Activated CD8-positive, alpha-beta memory T cell treated with anti-CD3 and anti-CD28 coated beads, Interleukin-2, amount 50 U/mL, for 48 hours (primary cell): ENCODE data around the gene COMT.

Experiments used
- DNase-seq: peaks from one replicate; pipeline ENCODE4 v3.0.0-alpha.2; 2020

COMT gene

DNA sequence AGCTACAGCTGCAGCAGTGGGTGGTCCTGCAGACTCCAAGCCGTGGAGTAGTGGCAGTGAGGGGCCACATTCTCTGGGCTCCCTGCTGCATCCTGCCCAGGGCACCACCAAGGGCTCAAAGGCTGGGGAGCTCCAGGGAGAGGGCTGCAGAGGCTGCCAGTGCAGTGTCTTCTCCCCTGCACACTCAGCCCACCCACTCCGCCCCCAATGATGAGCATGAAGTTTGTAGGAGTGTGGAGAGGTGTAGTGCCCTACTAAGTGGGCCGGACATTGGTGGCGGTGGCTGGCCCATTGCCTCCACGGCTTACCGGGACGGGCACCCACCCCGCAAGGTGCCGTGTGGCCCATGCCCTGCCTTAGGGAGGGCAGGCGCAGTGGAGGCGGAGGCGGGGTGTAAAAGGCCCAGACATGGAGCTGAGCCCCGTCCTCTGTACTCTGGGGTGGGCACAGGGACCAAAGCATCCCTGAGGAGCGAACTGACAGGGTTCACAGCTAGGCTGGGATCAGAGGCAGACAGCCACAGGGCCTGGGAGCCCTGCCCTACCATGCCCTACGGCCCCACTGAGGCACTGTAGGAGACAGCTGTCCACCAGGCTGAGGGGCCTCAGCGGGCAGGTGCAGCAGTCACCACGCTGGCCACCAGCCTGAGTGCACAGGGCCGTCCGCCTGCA is 56.1 kb downstream of the COMT start:
- DNase-seq = no peak

DNA sequence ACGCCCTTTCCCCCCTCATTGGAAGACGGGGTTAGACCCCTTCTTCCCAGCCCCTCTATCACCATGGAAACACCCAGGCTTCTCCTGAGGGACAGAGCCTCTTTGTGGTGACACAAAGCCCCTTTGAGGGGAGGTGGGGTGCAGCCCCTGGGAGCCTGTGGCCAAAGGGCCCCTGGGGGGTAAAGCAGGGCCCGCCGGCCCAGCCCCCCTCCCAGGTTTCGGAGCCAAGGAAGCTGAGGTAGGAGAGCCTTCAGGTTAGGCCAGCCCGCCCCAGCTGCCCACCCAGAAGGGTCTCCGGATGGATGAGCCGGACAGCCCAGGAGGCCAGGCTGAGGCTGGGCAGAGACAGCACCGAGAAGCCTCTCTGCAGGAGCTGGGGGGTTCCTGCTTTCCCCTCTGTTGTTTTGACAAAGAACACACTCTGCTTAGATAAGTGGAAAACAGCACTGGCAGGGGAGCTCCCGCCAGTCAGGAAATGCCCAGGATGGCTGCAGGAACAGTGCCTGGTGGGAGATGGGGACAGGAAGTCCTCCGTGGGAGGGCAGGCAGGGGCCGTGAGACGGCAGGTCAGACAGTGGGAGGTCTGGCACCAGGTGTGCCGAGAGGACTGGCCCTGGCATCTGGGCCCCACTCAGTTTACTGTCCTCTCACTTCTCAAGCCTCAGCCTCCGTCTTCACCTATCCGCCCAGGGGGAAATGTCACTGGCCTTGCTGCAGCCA is 56.8 kb downstream of the COMT start:
- DNase-seq = no peak

DNA sequence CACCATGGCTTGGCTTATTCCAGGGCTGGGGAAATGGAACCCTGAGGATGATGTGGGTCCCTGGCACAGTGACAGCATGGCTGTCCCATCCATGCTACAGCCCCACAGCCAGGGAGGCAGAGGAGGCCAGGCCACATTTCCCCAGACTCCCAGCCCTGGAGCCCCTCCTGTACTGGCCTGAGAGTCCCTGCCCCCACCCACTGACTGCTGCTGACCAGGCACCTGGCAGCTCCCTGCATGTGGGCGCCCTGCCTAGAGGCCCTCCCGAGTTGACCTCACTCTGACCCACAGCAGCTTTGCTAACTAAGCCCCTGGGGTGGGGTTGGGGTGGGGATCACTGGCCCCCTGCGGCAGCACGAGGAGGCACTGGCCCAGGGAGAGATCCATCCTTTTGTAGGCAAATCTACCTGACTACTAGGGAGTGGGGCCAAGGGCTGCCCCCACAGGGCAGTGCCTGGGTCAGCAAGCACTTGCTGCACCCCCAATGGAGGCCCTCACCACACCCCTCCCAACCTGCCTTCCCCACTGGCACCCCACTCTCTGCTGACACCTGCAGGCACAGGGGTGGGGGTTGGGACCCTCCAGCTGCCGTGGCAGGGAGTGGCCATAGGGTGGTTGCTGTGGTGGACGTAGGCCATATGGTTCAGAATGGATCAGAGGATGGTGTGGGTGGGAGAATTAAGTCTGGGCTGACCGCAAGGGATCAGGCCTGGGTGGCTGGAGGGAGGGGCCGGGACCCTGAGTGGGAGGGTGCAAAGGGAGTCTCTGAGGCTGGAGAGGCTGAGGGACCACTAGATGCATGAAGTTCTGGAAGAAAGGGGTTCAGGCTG is 57.6 kb downstream of the COMT start:
- no peak for DNase-seq

DNA sequence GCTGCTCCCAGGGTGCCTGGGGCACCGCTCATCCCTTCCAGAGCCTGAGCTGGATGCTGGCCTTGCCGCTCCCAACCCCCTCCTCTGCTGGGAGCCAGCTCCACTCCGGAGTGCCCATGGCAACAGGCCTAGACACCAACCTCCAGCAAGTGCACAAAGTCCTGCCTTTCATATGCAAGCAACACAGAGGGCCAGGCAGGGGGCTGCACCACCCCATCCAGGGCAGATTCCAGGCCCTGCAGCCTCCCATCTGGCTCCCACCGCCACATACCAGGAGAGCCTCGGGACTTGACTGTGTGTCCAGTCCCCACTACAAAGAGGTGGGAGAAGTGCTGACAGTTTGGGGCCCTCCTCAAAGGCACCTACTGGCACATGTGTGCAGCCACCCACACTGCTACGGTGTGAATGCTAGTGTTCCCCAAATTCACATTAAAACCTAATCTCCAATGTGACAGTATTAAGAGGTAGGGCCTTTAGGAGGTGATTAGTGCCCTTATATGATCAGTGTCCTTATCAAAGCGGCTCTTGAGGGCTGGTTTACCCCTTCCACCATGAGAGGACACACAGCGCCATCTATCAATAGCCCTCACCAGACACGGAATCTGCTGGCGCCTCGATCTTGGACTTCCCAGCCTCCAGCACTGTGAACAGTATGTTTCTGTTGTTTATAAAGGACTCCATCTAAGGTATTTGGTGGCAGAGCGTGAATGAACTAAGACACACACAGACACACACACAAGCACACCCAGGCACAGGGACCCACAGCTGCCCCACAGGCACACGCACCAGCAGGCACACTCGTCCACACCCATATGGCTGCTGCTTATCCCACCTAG is 58.9 kb downstream of the COMT start:
- DNase-seq = no peak

DNA sequence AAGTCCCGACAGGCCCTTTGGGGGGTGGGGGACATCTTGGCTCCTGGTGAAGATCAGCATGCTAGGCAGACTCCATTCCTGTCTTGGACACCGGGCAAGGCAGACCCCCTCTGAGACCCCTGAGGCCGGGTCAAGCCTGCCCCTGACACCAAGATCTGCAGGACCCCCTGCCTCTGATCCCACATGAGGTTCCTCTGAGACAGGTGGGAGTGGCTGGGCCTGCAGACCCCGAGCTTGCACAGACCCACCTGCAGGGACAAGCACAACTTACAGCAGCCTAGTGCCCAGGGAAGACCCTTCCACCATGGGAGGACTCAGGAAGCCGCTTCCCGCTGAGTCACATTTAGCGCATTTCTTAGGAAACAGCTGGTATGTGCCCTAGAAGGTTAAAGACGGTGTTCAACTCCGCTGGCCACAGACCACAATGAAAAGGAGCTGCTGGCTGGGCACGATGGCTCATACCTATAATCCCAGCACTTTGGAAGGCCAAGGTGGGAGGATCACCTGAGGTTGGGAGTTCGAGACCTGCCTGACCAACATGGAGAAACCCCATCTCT is 59.6 kb downstream of the COMT start:
- no peak for DNase-seq

DNA sequence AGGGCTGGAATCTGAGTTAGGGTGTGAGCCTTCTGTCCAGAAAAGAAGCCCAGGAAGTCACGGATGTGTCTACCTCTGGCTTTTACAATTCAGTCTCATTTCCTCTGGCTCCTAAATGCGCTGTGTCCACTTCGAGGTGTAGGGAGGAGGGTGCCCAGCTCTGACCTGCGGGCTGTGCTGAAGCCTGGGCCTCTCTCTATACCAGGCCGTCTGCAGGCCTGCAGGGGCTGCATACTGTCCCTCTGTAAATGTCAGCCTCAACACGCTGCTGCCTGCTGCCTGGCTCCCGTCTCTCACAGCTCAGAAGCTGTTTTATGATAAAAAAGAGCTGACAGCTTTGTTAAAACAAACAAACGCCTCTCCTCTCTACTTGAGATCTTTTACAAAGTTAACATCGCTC is 60.6 kb downstream of the COMT start:
- no peak for DNase-seq

DNA sequence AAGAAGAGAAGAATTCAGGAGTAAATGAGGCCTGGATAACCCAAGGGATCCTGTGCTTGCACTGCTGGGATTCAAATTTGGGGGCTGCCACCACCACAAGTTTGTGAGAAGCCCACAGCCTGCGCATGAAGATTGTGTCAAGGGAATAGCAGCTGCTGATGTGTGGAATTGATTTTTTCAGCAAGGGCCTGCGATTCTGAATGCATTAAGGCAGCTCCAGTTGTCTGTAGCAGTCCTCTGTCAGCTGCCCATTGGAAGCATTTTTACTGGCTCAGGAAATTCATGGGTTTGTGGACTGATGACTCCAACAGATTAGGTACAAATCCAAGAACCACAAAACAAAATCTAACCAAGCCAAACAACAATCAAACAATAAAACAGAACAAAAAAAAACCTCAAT is 61.1 kb downstream of the COMT start:
- no peak for DNase-seq

DNA sequence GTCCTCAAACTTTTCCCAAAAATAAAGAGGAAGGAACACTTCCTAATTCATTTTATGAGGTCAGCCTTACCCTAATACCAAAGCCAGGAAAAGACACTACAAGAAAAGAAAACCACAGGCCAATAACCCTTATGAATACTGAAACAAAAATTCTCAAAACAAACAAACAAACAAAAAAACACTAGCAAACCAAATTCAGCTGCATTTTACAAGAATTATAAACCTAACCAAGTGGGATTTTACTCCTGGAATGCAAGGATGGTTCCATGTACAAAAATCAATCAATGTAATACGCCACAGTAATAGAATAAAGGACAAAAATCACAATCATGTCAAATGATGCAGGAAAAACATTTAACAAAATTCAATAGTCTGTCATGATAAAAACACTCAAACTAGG is 61.7 kb downstream of the COMT start:
- no peak for DNase-seq

DNA sequence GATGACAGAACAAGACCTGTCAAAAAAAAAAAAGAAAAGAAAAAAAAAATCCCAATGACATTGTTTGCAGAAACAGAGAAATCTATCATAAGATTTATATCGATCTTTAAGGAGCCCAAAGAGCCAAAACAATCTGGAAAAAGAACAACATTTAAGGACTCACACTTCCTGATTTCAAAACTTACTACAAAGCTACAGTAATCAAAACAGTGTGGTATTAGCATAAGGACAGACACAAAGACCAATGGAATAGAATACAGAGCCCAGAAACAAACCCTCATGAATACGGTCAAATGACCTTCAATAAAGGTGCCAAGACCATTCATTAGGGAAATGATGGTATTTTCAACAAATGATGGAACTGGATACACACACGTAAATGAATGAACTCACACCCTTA is 62.9 kb downstream of the COMT start:
- no peak for DNase-seq

DNA sequence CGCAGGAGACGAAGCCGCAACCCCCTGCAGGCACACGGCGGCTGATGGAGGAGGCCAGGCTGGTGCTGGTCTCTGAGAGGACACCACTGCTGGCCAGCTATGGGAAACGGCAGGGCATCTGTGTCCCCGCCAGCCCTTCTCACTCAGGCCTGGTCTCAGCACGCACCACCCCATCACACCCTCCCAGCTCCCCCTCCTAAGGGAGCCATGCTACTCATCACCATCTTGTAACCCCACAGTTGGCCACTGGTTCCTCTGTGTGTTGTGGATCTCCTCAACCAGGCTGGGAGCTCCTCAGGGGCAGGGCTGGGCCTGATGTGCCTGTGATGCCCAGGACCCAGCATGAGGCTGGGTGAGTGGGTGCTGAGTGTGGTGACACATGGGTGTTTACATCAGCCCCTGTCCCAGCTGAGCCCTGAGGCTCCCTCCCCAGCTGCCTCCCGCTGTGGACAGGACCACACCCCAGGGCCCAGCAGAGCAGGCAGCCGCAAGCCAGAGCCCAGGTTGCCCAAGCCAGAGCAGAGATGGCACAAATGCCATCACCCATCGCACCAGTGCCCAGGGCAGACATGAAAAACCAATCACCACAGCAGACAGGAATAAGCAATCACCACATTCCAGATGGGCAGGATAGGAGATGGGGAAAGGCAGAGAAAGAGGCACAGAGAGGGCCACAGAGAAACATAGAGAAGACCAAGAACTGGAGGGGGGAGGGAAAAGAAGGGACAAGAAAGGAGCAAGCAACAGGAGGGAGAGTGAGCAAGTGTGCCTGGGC is 66.8 kb downstream of the COMT start:
- DNase-seq = no peak

DNA sequence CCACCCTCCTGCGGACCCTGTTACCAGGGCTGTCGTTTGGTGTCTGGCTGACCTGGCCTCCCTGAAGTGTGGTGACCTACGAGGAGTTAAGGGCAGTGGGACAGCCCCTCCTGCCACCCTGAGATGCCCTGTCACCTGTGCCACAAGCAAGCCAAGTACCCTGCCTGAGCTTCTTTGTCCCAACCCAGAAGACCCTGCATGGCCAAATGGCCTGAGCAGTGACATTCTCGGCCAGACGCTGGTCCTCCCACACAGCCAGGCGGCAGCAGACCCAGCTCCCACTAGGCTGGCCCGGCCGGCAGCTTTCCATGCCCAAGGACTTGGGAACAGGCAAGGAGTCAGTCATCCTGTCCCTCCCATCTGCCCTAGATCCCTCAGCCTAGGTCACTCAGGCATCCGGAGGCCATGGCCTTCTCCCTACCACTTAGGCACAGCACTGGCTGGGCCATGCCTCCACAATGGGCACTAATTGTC is 67.5 kb downstream of the COMT start:
- DNase-seq = no peak

DNA sequence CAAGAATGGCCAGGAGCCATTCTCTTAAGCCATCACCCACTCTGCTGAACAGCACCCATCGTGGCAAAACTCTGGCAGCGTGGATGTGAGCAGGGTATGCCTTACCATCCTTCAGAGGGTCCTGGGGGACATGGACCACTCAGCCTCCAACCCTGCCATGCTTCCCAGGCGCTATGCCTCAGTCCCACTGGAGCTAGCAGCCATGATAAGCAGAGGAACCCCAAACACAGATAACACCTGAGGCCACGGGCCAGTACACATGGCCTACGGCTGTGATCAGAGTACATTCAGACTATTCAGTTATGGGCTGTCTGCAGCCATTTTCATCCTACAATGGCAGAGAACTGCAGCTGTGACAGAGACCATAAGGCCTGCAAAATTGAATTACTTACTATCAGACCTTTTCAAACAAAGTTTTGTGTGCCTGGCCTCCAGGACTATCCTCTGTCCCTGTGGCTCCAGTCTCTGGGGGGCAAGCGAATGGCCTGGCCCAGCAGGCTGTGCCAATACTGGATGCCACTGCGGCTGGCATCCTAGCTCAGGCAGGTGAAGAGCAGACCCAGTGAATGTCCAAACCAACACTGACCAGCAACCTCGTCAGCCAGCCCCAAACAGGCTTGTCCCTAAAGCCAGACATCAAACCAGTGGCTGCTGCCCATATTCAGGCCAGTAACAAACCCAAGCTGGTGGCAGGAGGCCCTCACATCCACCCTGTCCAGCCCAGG is 68.2 kb downstream of the COMT start:
- no peak for DNase-seq

DNA sequence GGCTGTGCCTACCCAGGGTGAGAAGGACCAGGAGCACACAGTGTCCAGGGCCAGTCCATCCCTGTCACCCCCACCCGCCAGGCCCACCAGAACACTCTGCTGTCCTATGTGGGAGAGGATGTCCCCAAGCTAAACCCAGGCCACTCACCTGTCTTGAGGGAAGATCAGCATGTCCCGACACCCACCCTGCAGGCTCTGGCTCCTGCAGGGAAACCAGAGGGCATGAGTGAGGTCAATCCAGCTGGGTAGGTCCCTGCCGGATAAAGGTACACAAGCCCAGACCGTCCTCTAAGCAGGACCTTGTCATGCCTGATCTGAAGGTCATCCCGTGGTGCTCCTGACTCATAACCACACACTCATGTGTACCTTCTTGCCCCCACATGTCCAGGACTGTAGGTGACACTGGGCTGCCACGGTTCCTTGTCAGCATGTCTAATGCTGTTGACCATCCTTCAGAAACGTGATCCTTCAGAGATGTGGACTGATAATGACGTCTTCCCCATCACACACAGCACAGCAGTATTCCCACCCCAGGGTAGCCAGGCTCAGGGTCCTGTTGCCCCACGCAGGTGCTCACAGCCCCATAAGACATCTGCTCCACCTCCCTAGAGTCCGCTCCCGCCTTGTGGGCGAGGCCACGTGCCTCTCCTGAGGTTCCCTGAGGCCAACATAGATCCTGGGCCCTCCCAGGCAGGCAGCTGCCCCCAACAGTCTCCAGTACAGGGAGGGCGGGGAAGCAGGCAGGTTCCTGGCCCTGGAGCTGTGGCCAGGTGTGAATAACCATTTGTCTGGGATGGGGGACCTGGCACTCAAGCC is 68.9 kb downstream of the COMT start:
- no peak for DNase-seq

DNA sequence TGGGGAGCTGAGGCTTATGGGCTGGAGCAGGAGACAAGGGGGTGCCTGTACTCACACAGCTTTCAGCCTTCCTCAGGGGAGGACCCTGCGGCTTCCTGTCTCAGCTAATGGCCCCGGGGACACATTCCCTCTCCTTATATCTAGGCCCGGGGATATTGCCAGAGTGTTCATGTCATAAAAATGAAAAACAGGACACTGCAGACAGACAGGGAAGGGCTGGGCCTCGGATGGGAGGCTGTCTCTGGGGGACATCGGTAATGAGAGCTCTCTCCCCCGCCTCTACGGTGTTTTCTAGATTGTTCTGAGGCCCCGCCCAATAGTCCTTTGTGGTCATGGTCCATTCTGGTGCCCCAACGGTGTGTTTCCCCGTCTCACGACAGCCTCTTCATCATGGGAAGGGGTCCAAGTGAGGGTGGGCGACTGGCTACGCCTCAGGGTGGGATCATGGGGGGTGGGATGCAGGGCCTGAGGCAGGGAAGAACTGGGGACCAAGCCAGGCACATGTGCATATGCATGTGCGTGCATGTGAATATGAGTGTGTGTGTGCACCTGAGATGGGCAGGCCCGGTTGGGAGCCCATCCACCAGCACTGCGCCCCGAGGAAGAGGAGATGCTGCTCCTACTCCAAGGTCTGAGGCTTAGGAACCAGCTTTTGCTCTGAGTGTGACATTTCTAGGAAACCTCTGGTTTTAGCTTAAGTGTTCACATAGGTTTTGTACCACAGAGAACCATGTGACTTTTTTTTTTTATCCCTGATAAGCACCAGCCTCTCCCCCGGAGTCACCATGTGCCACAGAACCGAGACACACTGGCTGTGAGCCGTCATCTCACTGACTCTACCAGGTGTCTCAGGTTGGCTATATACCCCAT is 69.8 kb downstream of the COMT start:
- DNase-seq = no peak

DNA sequence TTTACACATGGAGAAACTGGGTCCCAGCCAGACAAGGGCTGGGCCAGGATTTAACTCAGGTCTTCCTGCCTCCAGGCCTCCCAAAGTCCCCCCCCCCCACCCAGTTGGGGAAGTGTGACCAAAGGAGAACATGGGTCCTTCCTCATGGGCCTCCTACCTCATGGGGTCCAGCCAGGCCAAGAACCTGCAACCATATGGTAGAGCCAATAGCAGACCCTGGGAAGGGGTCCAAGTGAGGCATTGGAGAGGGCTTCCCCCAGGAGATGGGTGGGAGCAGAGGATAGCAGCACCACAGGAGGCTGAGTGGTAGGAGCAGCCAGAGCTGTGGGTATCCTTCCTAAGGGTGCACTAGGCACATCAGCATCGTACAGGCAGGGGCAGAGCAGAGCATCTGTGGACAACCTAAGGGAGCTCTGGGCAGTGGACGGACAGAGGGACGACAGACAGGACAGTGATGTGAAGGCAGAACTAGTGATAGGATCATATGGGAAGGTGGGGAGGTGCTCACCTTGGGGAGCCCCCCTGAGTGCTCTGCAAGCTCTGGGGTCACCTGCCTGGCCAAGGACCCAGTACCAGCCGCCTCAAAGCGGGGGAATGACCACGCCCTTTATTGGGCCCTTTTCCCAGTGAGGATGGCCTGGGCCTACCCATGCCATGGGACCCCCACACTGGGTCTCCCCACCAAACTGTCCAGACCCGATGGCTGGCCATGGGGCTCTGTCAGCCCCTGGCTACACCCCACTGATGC is 70.6 kb downstream of the COMT start:
- no peak for DNase-seq

DNA sequence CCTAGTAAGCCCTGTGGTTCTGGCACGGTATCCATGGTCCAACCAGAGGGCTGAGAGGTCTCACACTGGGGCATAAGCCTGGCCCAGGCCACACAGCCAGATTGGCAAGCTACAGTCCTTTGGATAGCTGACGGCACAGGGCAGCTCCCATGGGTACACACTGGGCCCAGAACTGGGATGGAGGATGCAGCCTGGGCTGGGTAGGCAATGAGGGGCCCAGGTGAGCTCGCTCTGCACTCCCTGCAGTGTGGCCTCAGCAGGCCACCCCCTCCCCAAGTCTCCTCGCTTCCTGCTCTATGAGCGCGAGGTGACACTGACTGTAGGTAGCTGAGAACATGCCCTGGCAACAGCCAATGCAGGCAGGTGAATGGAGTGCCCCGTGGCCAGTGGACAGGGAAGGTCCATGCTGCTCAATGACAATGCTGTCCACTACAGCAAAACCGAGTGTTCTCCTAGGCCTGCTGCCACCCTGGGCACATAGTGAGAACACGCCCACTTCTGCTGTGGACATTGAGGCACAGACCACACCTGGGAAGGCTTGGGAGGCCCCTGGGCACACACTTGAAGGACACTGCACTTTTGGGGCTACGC is 71.3 kb downstream of the COMT start:
- no peak for DNase-seq

DNA sequence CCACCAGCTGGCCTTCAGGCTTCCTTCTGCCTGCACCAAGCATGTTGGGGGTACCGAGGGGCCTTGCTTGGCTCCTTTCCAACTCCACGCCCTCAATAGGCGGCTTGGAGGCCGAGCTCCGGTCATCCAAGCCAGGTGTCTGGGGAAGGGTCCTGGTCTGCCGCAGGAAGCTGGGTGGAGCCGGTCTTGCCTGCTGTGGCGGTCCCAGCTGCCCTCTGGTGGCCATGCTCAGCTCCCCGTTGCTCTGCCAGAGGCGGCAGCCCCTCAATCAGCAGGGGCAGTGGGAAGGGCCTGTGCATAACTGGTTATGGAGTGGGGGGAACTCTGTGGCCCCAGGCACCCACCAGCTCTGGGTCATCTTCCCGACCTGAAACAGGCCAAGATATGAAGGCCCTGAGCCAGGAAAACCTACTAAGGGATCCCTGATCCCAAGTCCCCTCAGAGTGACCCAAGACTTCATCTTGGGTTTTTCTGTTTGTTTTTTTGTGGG is 71.9 kb downstream of the COMT start:
- peak; percentile 68 for DNase-seq
